GF-D8 (cell line): ENCODE measurements around the gene THUMPD3.

ENCODE experiments used
- DNase-seq: peaks from one replicate; lab custom pipeline; 2025; lab: John Stamatoyannopoulos, UW

THUMPD3 gene

GRCh38 chr3:9397906-9398699 is 35.2 kb downstream of the THUMPD3 start:
- no peak for DNase-seq

- peak; percentile 34 for DNase-seq
Observed at GRCh38 chr3:9398700-9399336, 36.0 kb downstream of the THUMPD3 start.

GRCh38 chr3:9399337-9399703 is 36.5 kb downstream of the THUMPD3 start:
- no peak for DNase-seq

- DNase-seq: no peak
Observed at GRCh38 chr3:9399746-9400145, 36.9 kb downstream of the THUMPD3 start.

- DNase-seq: no peak
Observed at GRCh38 chr3:9400616-9401015, 37.8 kb downstream of the THUMPD3 start.

- no peak for DNase-seq
Observed at GRCh38 chr3:9401986-9402385, 39.1 kb downstream of the THUMPD3 start.

GRCh38 chr3:9402410-9403228 is 39.8 kb downstream of the THUMPD3 start:
- DNase-seq: no peak

- no peak for DNase-seq
Observed at GRCh38 chr3:9403463-9403862, 40.6 kb downstream of the THUMPD3 start.

- DNase-seq: no peak
Observed at GRCh38 chr3:9404680-9405079, 41.8 kb downstream of the THUMPD3 start.

GRCh38 chr3:9405756-9406155 is 42.9 kb downstream of the THUMPD3 start:
- DNase-seq: no peak

- no peak for DNase-seq
Observed at GRCh38 chr3:9406856-9407626, 44.2 kb downstream of the THUMPD3 start.

- no peak for DNase-seq
Observed at GRCh38 chr3:9408061-9408460, 45.2 kb downstream of the THUMPD3 start.

- DNase-seq: no peak
Observed at GRCh38 chr3:9408546-9408945, 45.7 kb downstream of the THUMPD3 start.

- DNase-seq: no peak
Observed at GRCh38 chr3:9409981-9410854, 47.4 kb downstream of the THUMPD3 start.

GRCh38 chr3:9411302-9411701 is 48.4 kb downstream of the THUMPD3 start:
- no peak for DNase-seq

- no peak for DNase-seq
Observed at GRCh38 chr3:9412293-9412692, 49.4 kb downstream of the THUMPD3 start.

- DNase-seq: no peak
Observed at GRCh38 chr3:9414826-9415225, 52.0 kb downstream of the THUMPD3 start.

- DNase-seq: no peak
Observed at GRCh38 chr3:9415485-9416138, 52.8 kb downstream of the THUMPD3 start.

GRCh38 chr3:9416139-9416780 is 53.4 kb downstream of the THUMPD3 start:
- DNase-seq: no peak
